Activated CD4-positive, alpha-beta T cell treated with anti-CD3 and anti-CD28 coated beads, Interleukin-2, amount 10 ng/mL, durations not matched to agents 24 days and 14 days (primary cell): ENCODE measurements around the gene TMEM256. TPM values are rescaled to one million over a fixed set of nuclear protein-coding genes. Genes with fewer than 3 reads are reported as not detected.

Experiments
- DNase-seq: peaks from one replicate; pipeline ENCODE4 v3.0.0; 2022
- H3K27ac Mint-ChIP-seq: one replicate; pipeline ENCODE4 v1.8.0; 2022; ENCODE audit warnings: mild to moderate bottlenecking, mixed read lengths
- H3K27me3 Mint-ChIP-seq: one replicate; pipeline ENCODE4 v1.8.0; 2022; ENCODE audit warnings: mixed read lengths
- H3K36me3 Mint-ChIP-seq: one replicate; pipeline ENCODE4 v1.8.0; 2022; ENCODE audit warnings: low read depth, mild to moderate bottlenecking, mixed read lengths
- H3K4me1 Mint-ChIP-seq: one replicate; pipeline ENCODE4 v1.8.0; 2021; ENCODE audit warnings: mixed read lengths
- H3K4me3 Mint-ChIP-seq: one replicate; pipeline ENCODE4 v1.8.0; 2022; ENCODE audit warnings: mild to moderate bottlenecking, moderate library complexity, mixed read lengths
- H3K9me3 Mint-ChIP-seq: one replicate; pipeline ENCODE4 v1.8.0; 2021; ENCODE audit warnings: mixed read lengths
- intact Hi-C: fragments of 100-400 bp; cut with micrococcal nuclease; formaldehyde crosslinking; loops from one replicate; pipeline ENCODE4 v1.15.1; 2023
- total RNA-seq: library from RNA; stranded (reverse); gene quantifications from 2 replicates; pipeline ENCODE4 v1.2.3, GENCODE V29; 2022

Gene TMEM256
- total RNA-seq, 1 donor from 2014 or later, result 59.3 TPM

- Mint-ChIP-seq H3K4me3 (peak overlapping the region; percentile 96), H3K9me3 (no peaks in the 10 kb centered on the region), H3K4me1 (peaks cover 28% of the 10 kb centered on the region), H3K36me3 (peaks cover 23% of the 10 kb centered on the region), H3K27me3 (no peaks in the 10 kb centered on the region), H3K27ac (peak overlapping the region; percentile 90)
- intact Hi-C loops, result loop anchor here (1.0 to 2.0 kb wide), 4 partner anchors 10 to 91 kb away; partner anchors contain the start of genes POLR2A, TMEM102 and TMEM256
- peak; percentile 84 for DNase-seq
These were observed 10.1 kb downstream of the TMEM256 start for GRCh38 chr17:7393613-7394451.

GRCh38 chr17:7392696-7393612, 10.9 kb downstream of the TMEM256 start:
- H3K36me3 Mint-ChIP-seq, result peaks cover 25% of the 10 kb centered on the region
- H3K27ac Mint-ChIP-seq, result peak overlapping the region; percentile 51
- H3K4me1 Mint-ChIP-seq, result peaks cover 28% of the 10 kb centered on the region
- H3K9me3 Mint-ChIP-seq, result no peaks in the 10 kb centered on the region
- no peak for DNase-seq
- peak overlapping the region; percentile 96 for H3K4me3 Mint-ChIP-seq
- H3K27me3 Mint-ChIP-seq, result no peaks in the 10 kb centered on the region
- intact Hi-C loops, result no loop called here

- Mint-ChIP-seq H3K27me3 (no peaks in the 10 kb centered on the region), H3K4me1 (peaks cover 28% of the 10 kb centered on the region), H3K4me3 (no peak overlapping the region), H3K36me3 (peaks cover 25% of the 10 kb centered on the region), H3K27ac (no peak overlapping the region), H3K9me3 (no peaks in the 10 kb centered on the region)
- intact Hi-C loops, result no loop called here
- no peak for DNase-seq
These were observed 12.6 kb downstream of the TMEM256 start for GRCh38 chr17:7391307-7391706.

- intact Hi-C loops, result no loop called here
- no peak overlapping the region for H3K4me3 Mint-ChIP-seq
- DNase-seq, result no peak
- H3K27me3 Mint-ChIP-seq, result no peaks in the 10 kb centered on the region
- peaks cover 25% of the 10 kb centered on the region for H3K36me3 Mint-ChIP-seq
- H3K9me3 Mint-ChIP-seq, result no peaks in the 10 kb centered on the region
- no peak overlapping the region for H3K27ac Mint-ChIP-seq
- H3K4me1 Mint-ChIP-seq, result peaks cover 24% of the 10 kb centered on the region
These were observed 13.7 kb downstream of the TMEM256 start for GRCh38 chr17:7389924-7390910.

- H3K27me3 Mint-ChIP-seq, result no peaks in the 10 kb centered on the region
- H3K9me3 Mint-ChIP-seq, result no peaks in the 10 kb centered on the region
- intact Hi-C loops, result no loop called here
- DNase-seq, result no peak
- H3K4me1 Mint-ChIP-seq, result peaks cover 23% of the 10 kb centered on the region
- H3K4me3 Mint-ChIP-seq, result no peak overlapping the region
- peaks cover 23% of the 10 kb centered on the region for H3K36me3 Mint-ChIP-seq
- no peak overlapping the region for H3K27ac Mint-ChIP-seq
These were observed 15.0 kb downstream of the TMEM256 start for GRCh38 chr17:7388856-7389255.

GRCh38 chr17:7384489-7385081, 19.3 kb downstream of the TMEM256 start:
- Mint-ChIP-seq H3K27me3 (peaks cover 24% of the 10 kb centered on the region), H3K9me3 (peaks cover 2% of the 10 kb centered on the region), H3K36me3 (peaks cover 10% of the 10 kb centered on the region), H3K27ac (peak overlapping the region; percentile 69), H3K4me3 (peak overlapping the region; percentile 77), H3K4me1 (peaks cover 4% of the 10 kb centered on the region)
- DNase-seq, result no peak
- intact Hi-C loops, result loop anchor here (1.0 kb wide), 1 partner anchor 20 kb away; the partner anchor contains the start of gene TMEM256

- Mint-ChIP-seq H3K9me3 (peaks cover 9% of the 10 kb centered on the region), H3K36me3 (peaks cover 3% of the 10 kb centered on the region), H3K27me3 (peaks cover 31% of the 10 kb centered on the region), H3K4me3 (peak overlapping the region; percentile 77), H3K4me1 (peaks cover 4% of the 10 kb centered on the region), H3K27ac (peak overlapping the region; percentile 69)
- DNase-seq, result peak; percentile 94
- intact Hi-C loops, result loop anchor here (1.0 kb wide), 1 partner anchor 20 kb away; the partner anchor contains the start of gene TMEM256
These were observed 20.0 kb downstream of the TMEM256 start for GRCh38 chr17:7383742-7384488.

- H3K4me3 Mint-ChIP-seq, result peak overlapping the region; percentile 77
- intact Hi-C loops, result no loop called here
- peaks cover 1% of the 10 kb centered on the region for H3K36me3 Mint-ChIP-seq
- peaks cover 33% of the 10 kb centered on the region for H3K27me3 Mint-ChIP-seq
- peaks cover 9% of the 10 kb centered on the region for H3K9me3 Mint-ChIP-seq
- H3K27ac Mint-ChIP-seq, result no peak overlapping the region
- peaks cover 4% of the 10 kb centered on the region for H3K4me1 Mint-ChIP-seq
- DNase-seq, result no peak
These were observed 20.5 kb downstream of the TMEM256 start for GRCh38 chr17:7383371-7383741.

GRCh38 chr17:7382901-7383300, 21.0 kb downstream of the TMEM256 start:
- H3K4me1 Mint-ChIP-seq, result peaks cover 4% of the 10 kb centered on the region
- no peak for DNase-seq
- peaks cover 33% of the 10 kb centered on the region for H3K27me3 Mint-ChIP-seq
- peak overlapping the region; percentile 15 for H3K4me3 Mint-ChIP-seq
- H3K36me3 Mint-ChIP-seq, result no peaks in the 10 kb centered on the region
- intact Hi-C loops, result no loop called here
- H3K27ac Mint-ChIP-seq, result no peak overlapping the region
- H3K9me3 Mint-ChIP-seq, result peaks cover 9% of the 10 kb centered on the region

- Mint-ChIP-seq H3K36me3 (no peaks in the 10 kb centered on the region), H3K4me3 (no peak within 1 kb of the TSS), H3K9me3 (peaks cover 9% of the 10 kb centered on the region), H3K4me1 (peaks cover 4% of the 10 kb centered on the region), H3K27me3 (peaks cover 40% of the 10 kb centered on the region), H3K27ac (no peak within 1 kb of the TSS)
- intact Hi-C loops, result no loop called here
- DNase-seq, result no peak
These were observed 22.8 kb downstream of the TMEM256 start, which contains the start of gene TNK1 for GRCh38 chr17:7380855-7381683. Gene TNK1 (plus strand): TSS chr17:7381089. CDS start chr17:7382927, 1,838 bp downstream.

- H3K4me1 Mint-ChIP-seq, result peaks cover 4% of the 10 kb centered on the region
- intact Hi-C loops, result no loop called here
- H3K4me3 Mint-ChIP-seq, result no peak overlapping the region
- H3K27me3 Mint-ChIP-seq, result peaks cover 40% of the 10 kb centered on the region
- no peaks in the 10 kb centered on the region for H3K36me3 Mint-ChIP-seq
- DNase-seq, result no peak
- H3K27ac Mint-ChIP-seq, result no peak overlapping the region
- H3K9me3 Mint-ChIP-seq, result peaks cover 9% of the 10 kb centered on the region
These were observed 23.6 kb downstream of the TMEM256 start for GRCh38 chr17:7380321-7380720.
